Activated CD8-positive, alpha-beta memory T cell treated with anti-CD3 and anti-CD28 coated beads, Interleukin-2, amount 50 U/mL, for 1 hour (primary cell): Measurements from ENCODE around the gene CCDC171.
"Not testable (repeated sequence)": the region's sequence is repeated elsewhere in the genome, so short reads cannot be mapped to it uniquely, and the experiment has no call there.

Experiments used
- DNase-seq: peaks from one replicate; pipeline ENCODE4 v3.0.0-alpha.2; 2020; ENCODE audit errors: extremely low read depth

Gene CCDC171

DNA sequence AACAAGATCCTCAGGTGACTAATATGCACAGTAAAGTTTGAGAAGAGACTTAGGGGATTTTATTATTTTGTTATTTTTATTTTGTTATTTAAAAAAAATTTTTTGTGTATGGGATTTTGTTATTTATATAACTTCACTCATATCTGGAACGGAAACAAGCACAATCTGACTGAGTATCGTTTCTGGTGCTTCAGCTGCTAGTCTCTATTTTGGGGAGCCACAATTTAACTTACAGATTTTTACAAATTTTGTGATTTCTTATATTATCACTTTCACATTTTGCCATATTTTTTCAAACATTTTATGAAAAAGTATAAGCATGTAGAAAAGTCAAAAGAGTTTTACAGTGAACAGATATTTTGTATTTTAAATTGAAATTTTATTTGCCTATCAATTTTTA lies 208.7 kb downstream of the CCDC171 start:
- DNase-seq, result no peak

DNA sequence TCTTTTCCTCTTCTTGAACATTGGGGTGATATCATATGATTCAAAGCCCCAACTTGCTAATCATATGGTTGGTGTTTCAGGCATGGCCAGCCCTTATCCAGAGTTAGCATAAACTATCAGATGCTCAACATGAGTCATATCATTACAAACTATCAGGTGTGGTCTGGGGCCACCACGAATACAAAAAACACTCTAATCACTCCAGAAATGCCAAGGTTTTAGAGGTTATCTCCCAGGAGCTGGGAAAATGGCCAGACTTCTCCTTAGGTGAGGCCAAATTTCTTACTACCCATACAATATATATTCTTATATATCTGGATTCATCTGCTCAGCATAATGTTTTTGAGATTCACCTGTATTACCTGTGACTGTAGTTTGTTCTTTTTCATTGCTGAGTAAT lies 210.5 kb downstream of the CCDC171 start:
- no peak for DNase-seq

DNA sequence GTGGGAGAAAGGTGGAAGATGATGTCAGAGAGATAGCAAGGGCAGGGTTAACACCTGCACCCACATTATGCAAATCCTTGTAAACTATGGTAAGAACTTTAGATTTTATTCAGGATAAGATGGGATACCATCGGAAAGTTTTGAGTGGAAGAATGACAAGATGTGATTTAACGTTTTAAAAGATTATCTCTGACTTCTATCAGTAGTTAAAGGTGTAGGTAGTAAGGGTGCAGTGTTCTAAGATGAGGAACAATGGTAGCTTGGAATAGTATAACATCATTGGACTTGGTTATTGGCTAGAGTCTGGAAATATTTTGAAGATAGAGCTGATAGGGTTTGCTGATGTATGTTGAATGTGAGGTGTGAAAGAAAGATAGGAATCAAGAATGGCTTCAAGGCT lies 211.3 kb downstream of the CCDC171 start:
- no peak for DNase-seq

GRCh38 chr9:15769547-15769946 lies 216.7 kb downstream of the CCDC171 start:
- no peak for DNase-seq

DNA sequence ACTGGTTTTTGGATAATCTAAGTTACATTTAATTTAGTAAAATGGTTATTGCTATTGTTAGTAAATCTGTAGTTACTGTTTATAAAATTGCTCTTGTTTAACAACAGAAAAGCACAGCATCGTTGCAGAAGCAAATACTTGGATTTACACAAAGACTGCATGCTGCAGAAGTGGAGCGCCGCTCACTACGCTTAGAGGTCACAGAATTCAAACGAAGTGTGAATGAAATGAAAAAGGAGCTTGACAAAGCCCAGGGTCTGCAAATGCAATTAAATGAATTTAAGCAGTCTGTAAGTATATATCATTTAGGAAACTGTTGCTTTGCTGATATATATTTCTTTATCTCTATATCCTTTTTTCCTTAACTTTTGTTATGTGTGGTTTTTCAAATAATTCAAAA lies 226.0 kb downstream of the CCDC171 start:
- no peak for DNase-seq

DNA sequence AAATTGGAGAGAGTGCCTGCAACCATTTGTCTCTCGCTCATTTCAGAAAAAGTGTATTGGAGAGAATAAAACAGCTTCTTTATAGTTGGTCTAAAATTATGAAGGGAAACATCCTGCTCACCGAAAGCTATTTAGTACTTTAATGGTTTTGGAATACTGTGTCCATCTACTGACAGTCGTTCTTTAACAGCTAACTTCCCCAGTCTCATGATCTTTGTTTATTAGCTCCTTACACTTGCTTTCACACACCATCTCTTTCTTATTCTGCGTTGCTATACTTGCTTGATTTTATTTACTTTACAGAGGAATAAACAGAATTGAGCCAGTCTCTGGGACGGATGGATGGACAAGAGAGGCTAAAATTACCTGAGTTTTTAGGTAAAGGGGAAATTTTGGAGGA lies 229.3 kb downstream of the CCDC171 start:
- no peak for DNase-seq

DNA sequence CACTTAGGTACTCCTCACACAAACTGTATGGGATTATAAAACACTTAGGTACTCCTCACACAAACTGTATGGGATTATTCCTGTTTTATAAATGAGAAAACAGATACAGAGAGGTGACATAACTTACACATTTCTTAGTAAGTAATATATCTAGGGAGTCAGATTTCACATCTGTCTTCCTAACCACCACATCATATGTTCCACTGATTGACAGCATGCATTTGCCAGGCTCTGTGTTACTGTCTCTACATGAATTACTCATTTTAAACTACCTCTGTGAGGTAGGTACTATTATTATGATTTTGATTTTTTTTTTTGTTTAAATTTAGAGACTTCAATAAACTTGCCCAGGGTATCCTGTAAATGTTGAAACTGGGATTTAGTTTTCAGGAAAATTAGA lies 232.7 kb downstream of the CCDC171 start:
- no peak for DNase-seq

- DNase-seq, result no peak
Measured at GRCh38 chr9:15786616-15787015, 233.8 kb downstream of the CCDC171 start.

GRCh38 chr9:15810219-15810899 lies 257.5 kb downstream of the CCDC171 start:
- DNase-seq, result not testable (repeated sequence)

- no peak for DNase-seq
Measured at GRCh38 chr9:15813076-15813475, 260.2 kb downstream of the CCDC171 start.

DNA sequence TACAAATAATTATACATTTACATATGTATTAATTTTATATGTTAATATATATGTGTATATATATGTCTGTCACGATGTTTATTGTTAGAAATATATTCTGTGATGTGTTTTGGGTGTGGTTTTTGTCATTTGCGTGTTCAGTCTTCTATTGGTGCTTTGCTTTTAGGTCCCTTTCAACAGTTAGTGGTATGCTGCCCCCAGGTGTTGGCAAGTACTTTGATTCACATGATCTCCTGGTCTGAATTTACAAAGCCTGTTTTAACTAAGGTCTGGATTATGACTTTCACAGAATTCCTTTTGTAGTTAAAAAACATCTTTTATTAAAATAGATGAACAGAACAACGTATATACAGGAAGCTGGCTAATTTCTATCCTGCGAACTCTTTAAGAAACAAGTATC lies 271.5 kb downstream of the CCDC171 start:
- no peak for DNase-seq

GRCh38 chr9:15831384-15831783 lies 278.5 kb downstream of the CCDC171 start:
- DNase-seq, result no peak

DNA sequence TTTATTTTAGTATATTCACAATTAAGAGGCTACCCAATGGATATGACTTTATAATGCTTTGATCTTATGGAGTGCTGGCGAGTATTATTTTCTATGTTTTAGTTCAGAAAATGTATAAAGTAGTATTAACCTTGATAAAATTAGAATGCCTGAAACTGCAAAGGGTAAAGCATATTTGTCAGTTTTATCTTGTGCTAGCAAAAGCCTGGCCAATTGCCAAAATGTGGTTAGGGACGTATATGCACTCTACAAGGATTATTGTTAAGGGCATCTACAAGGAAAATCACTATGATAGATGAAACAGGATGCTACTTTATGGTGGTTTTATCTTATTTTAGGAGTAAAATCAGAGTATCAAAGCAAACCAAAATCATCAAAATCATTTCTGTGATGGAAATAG lies 281.7 kb downstream of the CCDC171 start:
- no peak for DNase-seq

GRCh38 chr9:15837079-15837679 lies 284.3 kb downstream of the CCDC171 start:
- DNase-seq, result no peak

DNA sequence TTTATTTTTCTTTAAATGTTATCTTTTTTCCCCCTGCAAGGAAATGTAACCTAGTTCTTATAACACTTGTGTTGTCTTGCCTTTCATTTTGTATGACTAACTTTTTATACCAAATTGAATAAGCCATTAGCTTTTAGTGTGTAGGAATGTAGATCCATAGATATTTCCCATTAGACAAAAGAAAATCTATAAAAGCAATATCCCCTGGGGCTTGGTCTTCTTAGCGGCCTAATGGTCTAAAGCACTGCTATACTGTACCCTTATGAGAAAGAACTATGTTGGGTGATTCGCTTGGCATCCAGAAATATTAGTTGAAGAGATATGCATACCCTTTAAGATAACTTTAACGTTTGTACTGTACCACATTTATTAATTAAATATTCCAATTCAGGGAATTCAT lies 289.2 kb downstream of the CCDC171 start:
- DNase-seq, result no peak

GRCh38 chr9:15843316-15843715 lies 290.5 kb downstream of the CCDC171 start:
- no peak for DNase-seq

GRCh38 chr9:15843931-15844330 lies 291.1 kb downstream of the CCDC171 start:
- DNase-seq, result no peak

- no peak for DNase-seq
Measured at GRCh38 chr9:15846611-15847010, 293.8 kb downstream of the CCDC171 start.

DNA sequence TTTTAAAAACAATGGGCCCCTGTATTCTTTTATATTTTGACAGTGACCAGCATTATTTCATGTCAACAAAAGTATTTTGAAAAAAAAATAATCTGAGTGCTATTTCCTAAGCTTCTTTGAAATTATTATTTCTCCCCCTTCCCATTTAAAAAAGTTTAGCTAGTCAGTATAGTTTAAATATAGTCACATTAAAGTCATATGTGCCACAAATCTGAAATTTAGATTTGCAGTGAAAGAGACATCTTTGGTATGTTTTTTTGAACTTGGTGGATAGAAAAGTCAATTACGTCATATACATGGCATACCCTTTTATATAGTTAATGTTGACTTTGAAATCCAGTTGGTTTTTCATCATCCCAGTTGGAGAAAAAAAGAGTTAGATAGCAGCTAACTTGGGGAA lies 297.0 kb downstream of the CCDC171 start:
- DNase-seq, result no peak

DNA sequence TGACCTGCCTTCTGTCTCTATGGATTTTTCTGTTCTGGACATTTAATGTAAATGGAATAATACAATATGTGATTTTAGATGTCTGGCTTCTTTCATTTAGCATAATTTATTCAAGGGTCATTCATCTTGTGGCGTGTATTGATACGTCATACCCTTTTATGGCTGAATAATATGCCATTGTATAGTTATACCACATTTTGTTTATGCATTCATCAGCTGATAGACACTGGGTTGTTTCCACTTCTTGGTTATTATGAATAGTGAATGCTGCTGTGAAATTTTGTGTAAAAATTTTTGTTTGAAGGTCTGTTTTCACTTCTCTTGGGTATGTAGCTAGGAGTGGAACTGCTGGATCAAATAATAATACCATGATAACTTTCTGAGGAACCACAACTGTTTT lies 298.9 kb downstream of the CCDC171 start:
- DNase-seq, result no peak

- DNase-seq, result no peak
Measured at GRCh38 chr9:15856591-15856990, 303.7 kb downstream of the CCDC171 start.

DNA sequence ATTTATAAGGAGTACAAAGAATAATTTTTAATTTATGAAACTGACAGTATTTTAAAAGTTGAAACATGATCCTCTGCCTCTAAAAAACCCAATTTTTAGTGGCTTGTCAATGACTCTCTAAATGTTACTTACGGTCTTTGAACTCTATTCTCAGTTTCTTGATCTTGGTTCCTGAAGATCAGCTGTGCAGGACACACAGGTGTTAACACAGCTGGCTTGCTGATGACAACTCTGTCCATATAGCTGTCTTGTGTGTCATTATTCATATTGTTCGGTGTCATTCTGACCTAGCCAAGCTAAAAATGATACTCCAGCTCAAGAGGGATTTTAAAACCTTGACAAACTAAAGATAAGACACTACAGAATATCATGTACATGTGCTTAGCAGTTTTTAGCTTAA lies 314.5 kb downstream of the CCDC171 start:
- no peak for DNase-seq

GRCh38 chr9:15867988-15868387 lies 315.1 kb downstream of the CCDC171 start:
- DNase-seq, result no peak
